Upper lobe of left lung (tissue), 4 donors: ENCODE measurements around the gene MMP20.

Experiments
- POLR2A ChIP-seq, 4 donors: fragments of 450-650 bp; IDR thresholded peaks; one replicate each; pipeline ENCODE4 v1.5.1; 2016 to 2017; ENCODE audit warnings: antibody characterized with exemption in 4 of 4, mild to moderate bottlenecking in 2 of 4
- POLR2AphosphoS5 ChIP-seq, 2 donors: sonication (generic); formaldehyde crosslinking; IDR thresholded peaks; one replicate each; pipeline ENCODE4 v1.5.1; 2017; ENCODE audit warnings: antibody characterized with exemption in 2 of 2
- TF ChIP-seq, protein P1 (sequence below), 6 experiments: fragments of 450-650 bp in 4 of 6; fragments of 200-600 bp in 2 of 6; sonication (generic) in 2 of 6; IDR thresholded peaks; one replicate each; pipeline ENCODE4 v1.5.1; 2016 to 2019; ENCODE audit warnings: antibody characterized with exemption in 6 of 6

GRCh38 chr11:102582140-102582539, 43.0 kb downstream of the MMP20 start:
- TF ChIP-seq, protein P1, sequence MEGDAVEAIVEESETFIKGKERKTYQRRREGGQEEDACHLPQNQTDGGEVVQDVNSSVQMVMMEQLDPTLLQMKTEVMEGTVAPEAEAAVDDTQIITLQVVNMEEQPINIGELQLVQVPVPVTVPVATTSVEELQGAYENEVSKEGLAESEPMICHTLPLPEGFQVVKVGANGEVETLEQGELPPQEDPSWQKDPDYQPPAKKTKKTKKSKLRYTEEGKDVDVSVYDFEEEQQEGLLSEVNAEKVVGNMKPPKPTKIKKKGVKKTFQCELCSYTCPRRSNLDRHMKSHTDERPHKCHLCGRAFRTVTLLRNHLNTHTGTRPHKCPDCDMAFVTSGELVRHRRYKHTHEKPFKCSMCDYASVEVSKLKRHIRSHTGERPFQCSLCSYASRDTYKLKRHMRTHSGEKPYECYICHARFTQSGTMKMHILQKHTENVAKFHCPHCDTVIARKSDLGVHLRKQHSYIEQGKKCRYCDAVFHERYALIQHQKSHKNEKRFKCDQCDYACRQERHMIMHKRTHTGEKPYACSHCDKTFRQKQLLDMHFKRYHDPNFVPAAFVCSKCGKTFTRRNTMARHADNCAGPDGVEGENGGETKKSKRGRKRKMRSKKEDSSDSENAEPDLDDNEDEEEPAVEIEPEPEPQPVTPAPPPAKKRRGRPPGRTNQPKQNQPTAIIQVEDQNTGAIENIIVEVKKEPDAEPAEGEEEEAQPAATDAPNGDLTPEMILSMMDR (IDR thresholded peaks at IDR 0.05) = no peak
- TF ChIP-seq POLR2A (IDR thresholded peaks at IDR 0.05) (no peak), POLR2AphosphoS5 (IDR thresholded peaks at IDR 0.05) (no peak)
